K562 (cell line): ENCODE measurements around the gene ARFGEF3. TPM values are rescaled to one million over a fixed set of nuclear protein-coding genes. Genes with fewer than 3 reads are reported as not detected.

Experiments
- ATAC-seq: fragments of 200-7000 bp; cut with Tn5 transposase; 3 replicates; pipeline ENCODE4 v1.9.1; 2020; ENCODE audit warnings: moderate library complexity
- BruUV-seq: library from RNA; stranded (reverse); fragments of 400-500 nt; replicated peaks from 2 replicates; lab custom pipeline; 2021; lab: Mats Ljungman, UMichigan
- CTCF ChIA-PET: fragments of 300-600 bp; formaldehyde crosslinking; extraction: SDS; loops from one replicate; lab custom pipeline; 2021; ENCODE audit warnings: low intra/inter-chr PET ratio; lab: Yijun Ruan, JAX
- POLR2A ChIA-PET: fragments of 300-600, 350-650 bp; sonication (Branson Sonifier 250); formaldehyde crosslinking; extraction: SDS; loops from one replicate; lab custom pipeline; 2021; ENCODE audit warnings: antibody characterized with exemption, inconsistent platforms; lab: Yijun Ruan, JAX
- DNase-seq, 4 experiments: peaks; one replicate each; pipeline versions ENCODE4 v3.0.0 to v3.0.0-alpha.2; 2011 to 2018; ENCODE audit warnings: low spot score in 3 of 4, mixed read lengths in 3 of 4; ENCODE audit errors: extremely low read depth in 1 of 4
- FAIRE-seq: peaks from 2 replicates; lab custom pipeline; 2011; peaks lifted over from hg19 to GRCh38; lab: Jason Lieb, UNC
- H2AFZ ChIP-seq: 2 replicates; pipeline ENCODE4 v1.6.0; 2011; ENCODE audit warnings: low read depth, low read length, control low read depth, inconsistent platforms
- H3K27ac ChIP-seq: fragments of 200-600 bp; 3 replicates; pipeline ENCODE4 v1.8.0; 2011; ENCODE audit warnings: low read depth, mild to moderate bottlenecking, control low read depth, inconsistent platforms, low read length, moderate library complexity, mixed read lengths; ENCODE audit errors: extremely low read depth
- H3K27me3 ChIP-seq, 2 experiments: fragments of 300-600 bp in 1 of 2; 2 replicates in 1 of 2; 3 replicates in 1 of 2; pipeline versions ENCODE4 v1.6.0 to v1.8.0; 2011; ENCODE audit warnings: inconsistent platforms in 2 of 2, low read length in 2 of 2, mild to moderate bottlenecking in 1 of 2, mixed read lengths in 1 of 2, moderate library complexity in 1 of 2; ENCODE audit not compliant: control insufficient read depth in 2 of 2, insufficient read depth in 2 of 2
- H3K36me3 ChIP-seq: fragments of 300-600 bp; 3 replicates; pipeline ENCODE4 v1.8.0; 2011; ENCODE audit warnings: mild to moderate bottlenecking, low read length, inconsistent platforms; ENCODE audit not compliant: control insufficient read depth, insufficient read depth
- H3K4me1 ChIP-seq, 2 experiments: fragments of 200-600 bp in 1 of 2; replicated peaks in 1 of 2; 2 replicates in 1 of 2; 3 replicates in 1 of 2; pipeline versions ENCODE4 v1.5.1 to v1.8.0; 2011; ENCODE audit warnings: inconsistent platforms in 2 of 2, low read length in 2 of 2, mild to moderate bottlenecking in 1 of 2, mixed read lengths in 1 of 2, moderate library complexity in 1 of 2; ENCODE audit not compliant: control insufficient read depth in 2 of 2, insufficient read depth in 2 of 2
- H3K4me2 ChIP-seq: 2 replicates; pipeline ENCODE4 v1.6.1; 2011; ENCODE audit warnings: low read length, control low read depth, inconsistent platforms, mixed read lengths; ENCODE audit not compliant: insufficient read depth
- H3K4me3 ChIP-seq: fragments of 200-600 bp; sonication (generic), shearing (Covaris generic); 2 replicates; pipeline ENCODE4 v1.5.1; 2016; ENCODE audit warnings: control low read depth, inconsistent platforms
- H3K79me2 ChIP-seq: fragments of 200-600 bp; 3 replicates; pipeline ENCODE4 v1.8.0; 2011; ENCODE audit warnings: low read length, inconsistent platforms; ENCODE audit not compliant: control insufficient read depth, insufficient read depth
- H3K9ac ChIP-seq, 2 experiments: 2 replicates each; pipeline versions ENCODE4 v1.6.0 to v1.6.1; 2011; ENCODE audit warnings: low read depth in 2 of 2, low read length in 2 of 2, control low read depth in 1 of 2, inconsistent platforms in 1 of 2, mild to moderate bottlenecking in 1 of 2, mixed read lengths in 1 of 2; ENCODE audit not compliant: insufficient read depth in 1 of 2
- H3K9me1 ChIP-seq: one replicate; pipeline ENCODE4 v1.6.0; 2011; ENCODE audit warnings: inconsistent platforms, mild to moderate bottlenecking, low read length, moderate library complexity; ENCODE audit not compliant: control insufficient read depth, insufficient read depth
- H3K9me3 ChIP-seq: replicated peaks from 2 replicates; pipeline ENCODE4 v1.5.1; 2011; ENCODE audit warnings: low read depth, low read length, inconsistent platforms; ENCODE audit not compliant: control insufficient read depth, insufficient read depth
- H4K20me1 ChIP-seq: replicated peaks from 2 replicates; pipeline ENCODE4 v1.6.1; 2011; ENCODE audit warnings: low read length, inconsistent platforms, mixed read lengths; ENCODE audit not compliant: control insufficient read depth, insufficient read depth
- ADNP ChIP-seq: fragments of 200-800 bp; sonication (Bioruptor generic); IDR thresholded peaks from 2 replicates; pipeline ENCODE4 v1.6.1; 2016; ENCODE audit warnings: missing genetic modification characterization, missing compliant biosample characterization
- CEBPB ChIP-seq: fragments of 450-650 bp; IDR thresholded peaks from 2 replicates; pipeline ENCODE4 v1.6.1; 2016; ENCODE audit warnings: missing genetic modification characterization, missing compliant biosample characterization
- CREB3L1 ChIP-seq: fragments of 450-650 bp; IDR thresholded peaks from 2 replicates; pipeline ENCODE4 v1.6.1; 2014; ENCODE audit warnings: low read depth, mild to moderate bottlenecking, moderate library complexity, borderline replicate concordance
- ELK3 ChIP-seq: fragments of 450-650 bp; formaldehyde crosslinking; IDR thresholded peaks from 2 replicates; pipeline ENCODE4 v1.4.0; 2020; ENCODE audit warnings: mild to moderate bottlenecking
- FOXJ2 ChIP-seq: fragments of 200-800 bp; sonication (Bioruptor generic); IDR thresholded peaks from 2 replicates; pipeline ENCODE4 v1.6.1; 2016; ENCODE audit warnings: missing genetic modification characterization, missing compliant biosample characterization
- HDGF ChIP-seq: fragments of 450-650 bp; IDR thresholded peaks from 2 replicates; pipeline ENCODE4 v1.6.1; 2016
- IRF1 ChIP-seq: sonication (generic); formaldehyde crosslinking; IDR thresholded peaks from 2 replicates; pipeline ENCODE4 v1.8.0; 2022; ENCODE audit warnings: missing genetic modification reagents, mild to moderate bottlenecking, borderline replicate concordance
- KHSRP ChIP-seq: fragments of 450-650 bp; IDR thresholded peaks from 2 replicates; pipeline ENCODE4 v1.6.1; 2017
- MBD2 ChIP-seq: sonication (generic); IDR thresholded peaks from 2 replicates; pipeline ENCODE4 v1.6.1; 2016; ENCODE audit warnings: low read depth, borderline replicate concordance
- NCOA4 ChIP-seq: fragments of 450-650 bp; IDR thresholded peaks from 2 replicates; pipeline ENCODE4 v1.6.1; 2018; ENCODE audit warnings: mild to moderate bottlenecking; ENCODE audit not compliant: partially characterized antibody
- NFYB ChIP-seq: IDR thresholded peaks from 2 replicates; pipeline ENCODE4 v1.6.1; 2011; ENCODE audit warnings: mild to moderate bottlenecking, moderate library complexity; ENCODE audit not compliant: insufficient read length; ENCODE audit errors: extremely low read depth
- OTX1 ChIP-seq: fragments of 450-650 bp; formaldehyde crosslinking; IDR thresholded peaks from 2 replicates; pipeline ENCODE4 v1.4.0; 2022; ENCODE audit warnings: mild to moderate bottlenecking
- PHTF2 ChIP-seq: fragments of 250-450 bp; sonication (Bioruptor Pico); IDR thresholded peaks from 2 replicates; pipeline ENCODE4 v1.5.0; 2021; ENCODE audit warnings: mild to moderate bottlenecking
- RCOR1 ChIP-seq, 2 experiments: IDR thresholded peaks; 2 replicates each; pipeline ENCODE4 v1.6.1; 2012; ENCODE audit warnings: low read depth in 2 of 2, low read length in 2 of 2, borderline replicate concordance in 1 of 2, improper control_type of control experiment in 1 of 2
- TFAM ChIP-seq: fragments of 250-450 bp; sonication (Bioruptor Pico); conservative IDR thresholded peaks from 2 replicates; pipeline ENCODE4 v1.5.0; 2021; ENCODE audit warnings: mild to moderate bottlenecking, moderate library complexity
- ZBED1 ChIP-seq: IDR thresholded peaks from 2 replicates; pipeline ENCODE4 v1.6.1; 2014
- ZC3H8 ChIP-seq: fragments of 450-650 bp; IDR thresholded peaks from 2 replicates; pipeline ENCODE4 v1.6.1; 2017
- WGBS: fragments of 100-300 bp; shearing (Covaris generic); methylation state at CpG from one replicate; pipeline ENCODE4 v1.1.6; 2016; ENCODE audit warnings: low coverage, mixed read lengths; ENCODE audit not compliant: insufficient coverage; ENCODE audit errors: missing lambda C conversion rate; 5-methylcytosine and 5-hydroxymethylcytosine counted together
- in situ Hi-C: fragments of 300-500 bp; cut with MboI; formaldehyde crosslinking; loops from 4 replicates; pipeline ENCODE4 v1.15.0; 2018; ENCODE audit warnings: inconsistent platforms, mixed read lengths
- intact Hi-C: fragments of 100-400 bp; cut with micrococcal nuclease; formaldehyde crosslinking; loops from 2 replicates; pipeline ENCODE4 v1.14.2; 2022
- polyA plus RNA-seq, 8 experiments: library from polyadenylated mRNA; depleted of rRNA in 4 of 8; stranded (reverse) in 5 of 8; unstranded in 3 of 8; fragments of >200 nt; fragmentation: Nextera tagmentation in 2 of 8; fragmentation: Illumina TruSeq in 1 of 8; extraction: Ambion mirVana in 2 of 8; extraction: Trizol in 1 of 8; gene quantifications; 2 replicates each; pipeline versions ENCODE4 v1.2.1 to v1.2.3, GENCODE V29; 2011 to 2014; ENCODE audit warnings: inconsistent platforms in 1 of 8, missing spikeins in 1 of 8
- total RNA-seq, 7 experiments: library from RNA; depleted of rRNA in 6 of 7; stranded (reverse); fragments of >200 nt in 6 of 7; fragmentation: Illumina TruSeq in 2 of 7; extraction: Trizol in 2 of 7; gene quantifications; 2 replicates each; pipeline versions ENCODE4 v1.2.1 to v1.2.3, GENCODE V29; 2011 to 2021; ENCODE audit warnings: low replicate concordance in 1 of 7

Gene ARFGEF3
- total and polyA plus RNA-seq, 9 of the 15 experiments (the other 6 are each of a cell fraction or from before 2014, with no cell fraction given) = under 0.01 to 0.02 TPM; not detected in 7

GRCh38 chr6:138184230-138184629, 22.5 kb downstream of the ARFGEF3 start:
- BruUV-seq = no TSS peak
- Histone ChIP-seq H3K9me3 (no peaks in the 10 kb centered on the region), H3K4me1 (no peaks in the 10 kb centered on the region), H3K27ac (no peak overlapping the region), H3K79me2 (no peaks in the 10 kb centered on the region), H2AFZ (no peak overlapping the region), H3K36me3 (no peaks in the 10 kb centered on the region), H3K27me3 (peaks cover 0 to 6% of the 10 kb centered on the region in 2 experiments; a peak in 2 of 5 replicates), H3K9me1 (no peaks in the 10 kb centered on the region), H3K4me2 (no peak overlapping the region), H3K4me3 (no peak overlapping the region), H3K9ac (no peak overlapping the region), H4K20me1 (no peaks in the 10 kb centered on the region)
- ATAC-seq (no peak), DNase-seq (no peak), FAIRE-seq (no peak)
- whole genome bisulfite sequencing = 0% methylated on average over 3 of the region's 3 CpGs
- ChIA-PET CTCF (no interaction called here), POLR2A (no interaction called here)
- in situ Hi-C loops = no loop called here
- TF ChIP-seq ADNP (tag) (no peak), MBD2 (no peak), HDGF (no peak), PHTF2 (no peak), CREB3L1 (no peak), ZC3H8 (no peak)
- intact Hi-C loops = no loop called here

GRCh38 chr6:138187156-138187555, 25.4 kb downstream of the ARFGEF3 start:
- H4K20me1 ChIP-seq = no peaks in the 10 kb centered on the region
- POLR2A ChIA-PET = no interaction called here
- H3K27ac ChIP-seq = no peak overlapping the region
- H3K79me2 ChIP-seq = no peaks in the 10 kb centered on the region
- no peak overlapping the region for H3K9ac ChIP-seq
- no peak overlapping the region for H3K4me2 ChIP-seq
- DNase-seq = no peak
- in situ Hi-C loops (no loop called here), intact Hi-C loops (no loop called here)
- no peak overlapping the region for H3K4me3 ChIP-seq
- no TSS peak for BruUV-seq
- no peaks in the 10 kb centered on the region for H3K36me3 ChIP-seq
- 0% methylated on average over 4 of the region's 4 CpGs for WGBS
- no peaks in the 10 kb centered on the region for H3K4me1 ChIP-seq
- CTCF ChIA-PET = no interaction called here
- no peak for ATAC-seq
- H2AFZ ChIP-seq = no peak overlapping the region
- FAIRE-seq = no peak
- no peaks in the 10 kb centered on the region for H3K9me1 ChIP-seq
- H3K27me3 ChIP-seq = peaks cover 0 to 11% of the 10 kb centered on the region in 2 experiments; a peak in 2 of 5 replicates
- no peaks in the 10 kb centered on the region for H3K9me3 ChIP-seq
- TF ChIP-seq KHSRP (no peak), NFYB (no peak), OTX1 (CRISPR knock-in tag) (no peak), RCOR1 (IDR thresholded peaks at IDR 0.05; ENCODE audit: borderline replicate concordance in 1 of 2, low read depth in 2 of 2, low read length in 2 of 2) (no peak), NCOA4 (no peak), ZBED1 (no peak), ELK3 (CRISPR knock-in tag) (no peak), CEBPB (tag) (no peak), IRF1 (CRISPR knock-in tag) (no peak), TFAM (CRISPR knock-in tag) (no peak), FOXJ2 (tag) (no peak)
